ENCODE data around the gene RELN. TPM values are rescaled to one million over a fixed set of nuclear protein-coding genes. Genes with fewer than 3 reads are reported as not detected.
"Not testable (repeated sequence)": the region's sequence is repeated elsewhere in the genome, so short reads cannot be mapped to it uniquely, and the experiment has no call there.

RELN gene
- total RNA-seq, 1 experiment from 2014 or later = 0.20 TPM

DNA sequence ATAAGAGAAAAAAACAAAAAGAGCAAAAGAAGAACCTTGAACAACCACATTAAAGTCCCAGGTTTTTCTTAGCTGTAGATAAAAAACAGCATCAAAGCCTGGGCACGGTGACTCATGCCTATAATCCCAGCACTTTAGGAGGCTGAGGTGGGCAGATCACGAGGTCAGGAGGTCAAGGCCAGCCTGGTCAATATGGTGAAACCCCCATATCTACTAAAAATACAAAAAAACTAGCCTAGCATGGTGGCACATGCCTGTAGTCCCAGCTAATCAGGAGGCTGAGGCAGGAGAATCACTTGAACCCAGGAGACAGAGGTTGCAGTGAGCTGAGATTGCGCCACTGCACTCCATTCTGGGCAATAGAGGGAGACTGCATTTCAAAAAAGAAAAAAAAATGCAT lies 47.4 kb upstream of the RELN start:
- DNase-seq (ENCODE audit: low spot score); H3K27ac Mint-ChIP-seq; H3K36me3 Mint-ChIP-seq; H3K27me3 Mint-ChIP-seq (ENCODE audit: low read depth); H3K4me3 Mint-ChIP-seq; POLR2A ChIA-PET; ATAC-seq; CTCF ChIA-PET; H3K4me1 Mint-ChIP-seq: not testable (repeated sequence)
- H3K9me3 Mint-ChIP-seq = peaks cover 13% of the 10 kb centered on the region
- TF ChIP-seq GABPB1 (CRISPR knock-in tag; IDR thresholded peaks at IDR 0.05) = peak; percentile 65

DNA sequence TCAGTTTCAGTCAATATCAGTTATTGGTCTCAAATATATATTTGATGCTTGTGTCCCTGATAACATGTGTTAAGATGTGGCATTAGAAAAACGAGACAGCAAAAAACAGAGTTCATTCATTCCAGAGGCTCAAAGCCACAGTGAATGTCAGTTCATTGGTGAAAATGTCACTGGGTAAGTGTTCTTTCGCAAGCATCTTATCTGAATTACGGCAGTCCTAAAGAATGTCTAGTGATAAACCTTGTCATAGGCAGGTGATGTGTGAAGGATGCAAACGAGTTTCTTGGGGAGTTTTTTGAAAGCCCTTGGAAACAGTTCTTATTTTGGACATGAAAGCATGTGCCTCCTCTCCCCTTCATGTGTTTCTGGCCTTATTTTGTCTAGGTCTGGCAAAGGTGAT lies 45.9 kb upstream of the RELN start:
- peaks cover 19% of the 10 kb centered on the region for H3K9me3 Mint-ChIP-seq
- H3K36me3 Mint-ChIP-seq = peaks cover 7% of the 10 kb centered on the region
- ChIA-PET POLR2A (no interaction called here), CTCF (no interaction called here)
- no peaks in the 10 kb centered on the region for H3K27me3 Mint-ChIP-seq (ENCODE audit: low read depth)
- DNase-seq (ENCODE audit: low spot score) = no peak
- TF ChIP-seq, protein P1, sequence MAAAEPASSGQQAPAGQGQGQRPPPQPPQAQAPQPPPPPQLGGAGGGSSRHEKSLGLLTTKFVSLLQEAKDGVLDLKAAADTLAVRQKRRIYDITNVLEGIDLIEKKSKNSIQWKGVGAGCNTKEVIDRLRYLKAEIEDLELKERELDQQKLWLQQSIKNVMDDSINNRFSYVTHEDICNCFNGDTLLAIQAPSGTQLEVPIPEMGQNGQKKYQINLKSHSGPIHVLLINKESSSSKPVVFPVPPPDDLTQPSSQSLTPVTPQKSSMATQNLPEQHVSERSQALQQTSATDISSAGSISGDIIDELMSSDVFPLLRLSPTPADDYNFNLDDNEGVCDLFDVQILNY (CRISPR knock-in tag; IDR thresholded peaks at IDR 0.05) = no peak
- TF ChIP-seq, protein P2, sequence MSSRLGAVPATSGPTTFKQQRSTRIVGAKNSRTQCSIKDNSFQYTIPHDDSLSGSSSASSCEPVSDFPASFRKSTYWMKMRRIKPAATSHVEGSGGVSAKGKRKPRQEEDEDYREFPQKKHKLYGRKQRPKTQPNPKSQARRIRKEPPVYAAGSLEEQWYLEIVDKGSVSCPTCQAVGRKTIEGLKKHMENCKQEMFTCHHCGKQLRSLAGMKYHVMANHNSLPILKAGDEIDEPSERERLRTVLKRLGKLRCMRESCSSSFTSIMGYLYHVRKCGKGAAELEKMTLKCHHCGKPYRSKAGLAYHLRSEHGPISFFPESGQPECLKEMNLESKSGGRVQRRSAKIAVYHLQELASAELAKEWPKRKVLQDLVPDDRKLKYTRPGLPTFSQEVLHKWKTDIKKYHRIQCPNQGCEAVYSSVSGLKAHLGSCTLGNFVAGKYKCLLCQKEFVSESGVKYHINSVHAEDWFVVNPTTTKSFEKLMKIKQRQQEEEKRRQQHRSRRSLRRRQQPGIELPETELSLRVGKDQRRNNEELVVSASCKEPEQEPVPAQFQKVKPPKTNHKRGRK (CRISPR knock-in tag; IDR thresholded peaks at IDR 0.05; ENCODE audit: borderline replicate concordance) = no peak
- TF ChIP-seq NR2C2 (CRISPR knock-in tag; IDR thresholded peaks at IDR 0.05) = no peak
- TF ChIP-seq, protein P3, sequence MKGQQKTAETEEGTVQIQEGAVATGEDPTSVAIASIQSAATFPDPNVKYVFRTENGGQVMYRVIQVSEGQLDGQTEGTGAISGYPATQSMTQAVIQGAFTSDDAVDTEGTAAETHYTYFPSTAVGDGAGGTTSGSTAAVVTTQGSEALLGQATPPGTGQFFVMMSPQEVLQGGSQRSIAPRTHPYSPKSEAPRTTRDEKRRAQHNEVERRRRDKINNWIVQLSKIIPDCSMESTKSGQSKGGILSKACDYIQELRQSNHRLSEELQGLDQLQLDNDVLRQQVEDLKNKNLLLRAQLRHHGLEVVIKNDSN (CRISPR knock-in tag; IDR thresholded peaks at IDR 0.05) = no peak
- TF ChIP-seq ZNF396 (CRISPR knock-in tag; IDR thresholded peaks at IDR 0.05; ENCODE audit: borderline replicate concordance) = no peak
- TF ChIP-seq SP1 (CRISPR knock-in tag; conservative IDR thresholded peaks at IDR 0.05) = no peak
- TF ChIP-seq, protein P4, sequence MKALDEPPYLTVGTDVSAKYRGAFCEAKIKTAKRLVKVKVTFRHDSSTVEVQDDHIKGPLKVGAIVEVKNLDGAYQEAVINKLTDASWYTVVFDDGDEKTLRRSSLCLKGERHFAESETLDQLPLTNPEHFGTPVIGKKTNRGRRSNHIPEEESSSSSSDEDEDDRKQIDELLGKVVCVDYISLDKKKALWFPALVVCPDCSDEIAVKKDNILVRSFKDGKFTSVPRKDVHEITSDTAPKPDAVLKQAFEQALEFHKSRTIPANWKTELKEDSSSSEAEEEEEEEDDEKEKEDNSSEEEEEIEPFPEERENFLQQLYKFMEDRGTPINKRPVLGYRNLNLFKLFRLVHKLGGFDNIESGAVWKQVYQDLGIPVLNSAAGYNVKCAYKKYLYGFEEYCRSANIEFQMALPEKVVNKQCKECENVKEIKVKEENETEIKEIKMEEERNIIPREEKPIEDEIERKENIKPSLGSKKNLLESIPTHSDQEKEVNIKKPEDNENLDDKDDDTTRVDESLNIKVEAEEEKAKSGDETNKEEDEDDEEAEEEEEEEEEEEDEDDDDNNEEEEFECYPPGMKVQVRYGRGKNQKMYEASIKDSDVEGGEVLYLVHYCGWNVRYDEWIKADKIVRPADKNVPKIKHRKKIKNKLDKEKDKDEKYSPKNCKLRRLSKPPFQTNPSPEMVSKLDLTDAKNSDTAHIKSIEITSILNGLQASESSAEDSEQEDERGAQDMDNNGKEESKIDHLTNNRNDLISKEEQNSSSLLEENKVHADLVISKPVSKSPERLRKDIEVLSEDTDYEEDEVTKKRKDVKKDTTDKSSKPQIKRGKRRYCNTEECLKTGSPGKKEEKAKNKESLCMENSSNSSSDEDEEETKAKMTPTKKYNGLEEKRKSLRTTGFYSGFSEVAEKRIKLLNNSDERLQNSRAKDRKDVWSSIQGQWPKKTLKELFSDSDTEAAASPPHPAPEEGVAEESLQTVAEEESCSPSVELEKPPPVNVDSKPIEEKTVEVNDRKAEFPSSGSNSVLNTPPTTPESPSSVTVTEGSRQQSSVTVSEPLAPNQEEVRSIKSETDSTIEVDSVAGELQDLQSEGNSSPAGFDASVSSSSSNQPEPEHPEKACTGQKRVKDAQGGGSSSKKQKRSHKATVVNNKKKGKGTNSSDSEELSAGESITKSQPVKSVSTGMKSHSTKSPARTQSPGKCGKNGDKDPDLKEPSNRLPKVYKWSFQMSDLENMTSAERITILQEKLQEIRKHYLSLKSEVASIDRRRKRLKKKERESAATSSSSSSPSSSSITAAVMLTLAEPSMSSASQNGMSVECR (CRISPR knock-in tag; IDR thresholded peaks at IDR 0.05; ENCODE audit: borderline replicate concordance) = no peak
- no peak for TF ChIP-seq JAZF1 (CRISPR knock-in tag; IDR thresholded peaks at IDR 0.05)
- H3K4me3 Mint-ChIP-seq = no peak overlapping the region
- no peak overlapping the region for H3K27ac Mint-ChIP-seq
- no peak for ATAC-seq
- H3K4me1 Mint-ChIP-seq = no peaks in the 10 kb centered on the region

DNA sequence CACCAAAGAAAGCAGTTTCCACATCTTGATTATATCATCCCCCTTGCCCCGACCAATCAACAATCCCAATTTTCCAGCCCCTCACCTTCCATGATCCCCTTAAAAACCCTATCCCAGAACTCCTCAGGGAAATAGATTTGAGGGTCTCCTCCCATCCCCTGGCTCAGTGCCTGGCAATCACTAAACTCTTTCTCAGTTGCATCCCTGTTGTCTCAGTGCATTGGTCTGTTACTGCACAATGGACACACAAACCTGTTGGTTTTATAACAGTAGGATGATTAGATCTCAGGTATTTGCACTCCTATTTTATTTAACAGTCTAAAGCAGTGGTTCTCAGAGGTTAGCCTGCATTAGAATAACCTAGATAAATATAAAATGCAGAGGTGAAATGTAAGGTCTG lies 45.2 kb upstream of the RELN start:
- CTCF ChIA-PET = no interaction called here
- no peak overlapping the region for H3K4me3 Mint-ChIP-seq
- H3K27me3 Mint-ChIP-seq (ENCODE audit: low read depth) = no peaks in the 10 kb centered on the region
- POLR2A ChIA-PET = no interaction called here
- H3K36me3 Mint-ChIP-seq = peaks cover 7% of the 10 kb centered on the region
- DNase-seq (ENCODE audit: low spot score) = no peak
- H3K27ac Mint-ChIP-seq = no peak overlapping the region
- H3K9me3 Mint-ChIP-seq = peaks cover 19% of the 10 kb centered on the region
- no peaks in the 10 kb centered on the region for H3K4me1 Mint-ChIP-seq
- no peak for ATAC-seq
- TF ChIP-seq ZNF121 (CRISPR knock-in tag; IDR thresholded peaks at IDR 0.05) (no peak), OVOL2 (CRISPR knock-in tag; IDR thresholded peaks at IDR 0.05; ENCODE audit: borderline replicate concordance) (no peak), ZNF317 (CRISPR knock-in tag; IDR thresholded peaks at IDR 0.05; ENCODE audit: borderline replicate concordance, low read depth) (no peak), FOXP1 (CRISPR knock-in tag; IDR thresholded peaks at IDR 0.05; ENCODE audit: borderline replicate concordance) (no peak), FOXK1 (CRISPR knock-in tag; IDR thresholded peaks at IDR 0.05) (no peak), ZNF232 (CRISPR knock-in tag; IDR thresholded peaks at IDR 0.05) (no peak), SMAD4 (CRISPR knock-in tag; IDR thresholded peaks at IDR 0.05) (no peak)
- TF ChIP-seq, protein P5, sequence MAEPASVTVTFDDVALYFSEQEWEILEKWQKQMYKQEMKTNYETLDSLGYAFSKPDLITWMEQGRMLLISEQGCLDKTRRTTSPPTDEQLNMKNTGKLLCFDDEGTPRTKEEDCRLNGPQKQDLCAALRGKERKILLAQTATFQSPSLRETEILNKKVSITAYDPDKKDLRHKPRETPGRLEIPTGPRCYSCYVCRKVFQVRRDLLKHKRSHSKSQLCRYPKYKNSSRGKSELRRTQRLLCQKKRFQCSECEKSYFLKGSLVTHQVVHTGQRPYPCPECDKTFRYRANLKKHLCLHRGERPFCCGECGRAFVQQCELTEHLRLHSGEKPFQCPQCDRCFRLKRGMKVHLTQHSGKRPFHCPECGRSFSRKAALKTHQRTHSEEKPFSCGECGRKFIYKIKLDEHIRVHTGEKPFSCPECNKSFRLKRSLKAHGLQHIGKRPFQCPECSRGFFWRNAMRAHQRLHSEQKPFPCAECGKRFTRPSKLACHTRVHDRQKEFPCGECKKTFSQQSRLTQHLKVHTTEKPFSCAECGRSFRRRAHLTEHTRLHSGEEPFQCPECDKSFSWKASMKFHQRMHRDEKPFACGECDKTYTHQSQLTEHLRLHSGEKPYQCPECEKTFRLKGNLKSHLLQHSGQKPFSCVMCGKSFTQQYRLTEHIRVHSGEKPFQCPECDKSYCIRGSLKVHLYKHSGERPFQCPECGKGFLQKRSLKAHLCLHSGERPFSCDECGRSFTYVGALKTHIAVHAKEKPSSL (CRISPR knock-in tag; conservative IDR thresholded peaks at IDR 0.05) = no peak
- TF ChIP-seq, protein P6, sequence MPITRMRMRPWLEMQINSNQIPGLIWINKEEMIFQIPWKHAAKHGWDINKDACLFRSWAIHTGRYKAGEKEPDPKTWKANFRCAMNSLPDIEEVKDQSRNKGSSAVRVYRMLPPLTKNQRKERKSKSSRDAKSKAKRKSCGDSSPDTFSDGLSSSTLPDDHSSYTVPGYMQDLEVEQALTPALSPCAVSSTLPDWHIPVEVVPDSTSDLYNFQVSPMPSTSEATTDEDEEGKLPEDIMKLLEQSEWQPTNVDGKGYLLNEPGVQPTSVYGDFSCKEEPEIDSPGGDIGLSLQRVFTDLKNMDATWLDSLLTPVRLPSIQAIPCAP (CRISPR knock-in tag; IDR thresholded peaks at IDR 0.05) = no peak
- TF ChIP-seq, protein P7, sequence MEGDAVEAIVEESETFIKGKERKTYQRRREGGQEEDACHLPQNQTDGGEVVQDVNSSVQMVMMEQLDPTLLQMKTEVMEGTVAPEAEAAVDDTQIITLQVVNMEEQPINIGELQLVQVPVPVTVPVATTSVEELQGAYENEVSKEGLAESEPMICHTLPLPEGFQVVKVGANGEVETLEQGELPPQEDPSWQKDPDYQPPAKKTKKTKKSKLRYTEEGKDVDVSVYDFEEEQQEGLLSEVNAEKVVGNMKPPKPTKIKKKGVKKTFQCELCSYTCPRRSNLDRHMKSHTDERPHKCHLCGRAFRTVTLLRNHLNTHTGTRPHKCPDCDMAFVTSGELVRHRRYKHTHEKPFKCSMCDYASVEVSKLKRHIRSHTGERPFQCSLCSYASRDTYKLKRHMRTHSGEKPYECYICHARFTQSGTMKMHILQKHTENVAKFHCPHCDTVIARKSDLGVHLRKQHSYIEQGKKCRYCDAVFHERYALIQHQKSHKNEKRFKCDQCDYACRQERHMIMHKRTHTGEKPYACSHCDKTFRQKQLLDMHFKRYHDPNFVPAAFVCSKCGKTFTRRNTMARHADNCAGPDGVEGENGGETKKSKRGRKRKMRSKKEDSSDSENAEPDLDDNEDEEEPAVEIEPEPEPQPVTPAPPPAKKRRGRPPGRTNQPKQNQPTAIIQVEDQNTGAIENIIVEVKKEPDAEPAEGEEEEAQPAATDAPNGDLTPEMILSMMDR (IDR thresholded peaks at IDR 0.05) = no peak
